PC-9 (cell line): ENCODE data around the gene PHYHD1. TPM values are rescaled to one million over a fixed set of nuclear protein-coding genes. Genes with fewer than 3 reads are reported as not detected.

Experiments
- BruUV-seq: library from RNA; stranded (reverse); fragments of 400-500 nt; replicated peaks from 2 replicates; lab custom pipeline; 2021; lab: Mats Ljungman, UMichigan
- CTCF ChIA-PET: fragments of 300-600 bp; sonication (Branson Sonifier 250); formaldehyde crosslinking; loops from one replicate; lab custom pipeline; 2022; ENCODE audit warnings: antibody characterized with exemption; lab: Charles Lee
- POLR2A ChIA-PET: fragments of 300-600 bp; sonication (Branson Sonifier 250); formaldehyde crosslinking; loops from one replicate; lab custom pipeline; 2022; ENCODE audit warnings: antibody characterized with exemption; ENCODE audit not compliant: unreplicated experiment; lab: Charles Lee
- DNase-seq, 2 experiments: peaks; one replicate each; pipeline versions ENCODE4 v3.0.0 to v3.0.0-alpha.2; 2015 to 2022; ENCODE audit warnings: mixed read lengths in 1 of 2
- H2AFZ ChIP-seq: fragments of 200-600 bp; sonication (generic); 2 replicates; pipeline ENCODE4 v1.8.1; 2017; ENCODE audit warnings: antibody characterized with exemption
- H3F3A ChIP-seq: fragments of 200-600 bp; sonication (generic); 2 replicates; pipeline ENCODE4 v1.8.1; 2017; ENCODE audit warnings: antibody characterized with exemption, mild to moderate bottlenecking, low read depth; ENCODE audit not compliant: insufficient read depth
- H3K27ac ChIP-seq: fragments of 200-600 bp; sonication (generic); 2 replicates; pipeline ENCODE4 v1.6.1; 2016; ENCODE audit warnings: mixed run types
- H3K27me3 ChIP-seq: fragments of 200-600 bp; sonication (generic); 2 replicates; pipeline ENCODE4 v1.6.1; 2016; ENCODE audit warnings: low read depth, mixed run types; ENCODE audit not compliant: insufficient read depth
- H3K36me3 ChIP-seq: fragments of 200-600 bp; sonication (generic); 2 replicates; pipeline ENCODE4 v1.6.1; 2016; ENCODE audit warnings: low read depth, mixed run types
- H3K4me1 ChIP-seq: fragments of 200-600 bp; sonication (generic); replicated peaks from 2 replicates; pipeline ENCODE4 v1.6.1; 2016; ENCODE audit warnings: mixed run types; ENCODE audit not compliant: insufficient read depth
- H3K4me2 ChIP-seq: fragments of 200-600 bp; sonication (generic); 2 replicates; pipeline ENCODE4 v1.6.1; 2017; ENCODE audit warnings: mixed run types
- H3K4me3 ChIP-seq: fragments of 200-600 bp; sonication (generic); 2 replicates; pipeline ENCODE4 v1.6.1; 2016; ENCODE audit warnings: mixed run types
- H3K79me2 ChIP-seq: fragments of 200-600 bp; sonication (generic); 2 replicates; pipeline ENCODE4 v1.6.1; 2017; ENCODE audit warnings: low read depth, mixed run types
- H3K9me2 ChIP-seq: fragments of 200-600 bp; sonication (generic); 2 replicates; pipeline ENCODE4 v1.8.1; 2017; ENCODE audit warnings: mild to moderate bottlenecking; ENCODE audit not compliant: insufficient read depth
- H3K9me3 ChIP-seq: fragments of 200-600 bp; sonication (generic); 2 replicates; pipeline ENCODE4 v1.8.1; 2016; ENCODE audit warnings: low read depth; ENCODE audit not compliant: insufficient read depth
- H4K20me1 ChIP-seq: fragments of 200-600 bp; sonication (generic); 2 replicates; pipeline ENCODE4 v1.8.1; 2017; ENCODE audit not compliant: insufficient read depth
- EZH2 ChIP-seq: fragments of 200-600 bp; sonication (generic); IDR thresholded peaks from 2 replicates; pipeline ENCODE4 v1.8.0; 2017; ENCODE audit warnings: antibody characterized with exemption, low read depth
- intact Hi-C: fragments of 100-400 bp; cut with micrococcal nuclease; formaldehyde crosslinking; loops from one replicate; pipeline ENCODE4 v1.10.0; 2022; ENCODE audit not compliant: unreplicated experiment
- total RNA-seq: library from RNA; stranded (reverse); gene quantifications from 2 replicates; pipeline ENCODE4 v1.2.3, GENCODE V29; 2021
- TF ChIP-seq, protein P1 (sequence below): fragments of 200-600 bp; sonication (generic); conservative IDR thresholded peaks from 2 replicates; pipeline ENCODE4 v1.6.1; 2017; ENCODE audit warnings: mixed run types, antibody characterized with exemption, mild to moderate bottlenecking, moderate library complexity

PHYHD1 gene
- total RNA-seq, 1 experiment from 2014 or later, result 4.2 TPM

GRCh38 chr9:128887914-128888350, 32.9 kb upstream of the PHYHD1 start:
- no peak overlapping the region for H3K27ac ChIP-seq
- H4K20me1 ChIP-seq, result no peaks in the 10 kb centered on the region
- peaks cover 18% of the 10 kb centered on the region for H3F3A ChIP-seq
- intact Hi-C loops, result no loop called here
- ChIA-PET CTCF (no interaction called here), POLR2A (interaction anchor here (0.5 to 0.7 kb wide), 4 partner anchors 33 to 1449 kb away, joined by 3 to 5 read pairs (median 4); partner anchors contain the start of genes IER5L and PHYHD1)
- peaks cover 28% of the 10 kb centered on the region for H3K4me1 ChIP-seq
- H3K4me2 ChIP-seq, result no peak overlapping the region
- no peaks in the 10 kb centered on the region for H3K9me3 ChIP-seq
- H3K27me3 ChIP-seq, result no peaks in the 10 kb centered on the region
- H3K9me2 ChIP-seq, result no peaks in the 10 kb centered on the region
- H3K4me3 ChIP-seq, result no peak overlapping the region
- TF ChIP-seq, protein P1, sequence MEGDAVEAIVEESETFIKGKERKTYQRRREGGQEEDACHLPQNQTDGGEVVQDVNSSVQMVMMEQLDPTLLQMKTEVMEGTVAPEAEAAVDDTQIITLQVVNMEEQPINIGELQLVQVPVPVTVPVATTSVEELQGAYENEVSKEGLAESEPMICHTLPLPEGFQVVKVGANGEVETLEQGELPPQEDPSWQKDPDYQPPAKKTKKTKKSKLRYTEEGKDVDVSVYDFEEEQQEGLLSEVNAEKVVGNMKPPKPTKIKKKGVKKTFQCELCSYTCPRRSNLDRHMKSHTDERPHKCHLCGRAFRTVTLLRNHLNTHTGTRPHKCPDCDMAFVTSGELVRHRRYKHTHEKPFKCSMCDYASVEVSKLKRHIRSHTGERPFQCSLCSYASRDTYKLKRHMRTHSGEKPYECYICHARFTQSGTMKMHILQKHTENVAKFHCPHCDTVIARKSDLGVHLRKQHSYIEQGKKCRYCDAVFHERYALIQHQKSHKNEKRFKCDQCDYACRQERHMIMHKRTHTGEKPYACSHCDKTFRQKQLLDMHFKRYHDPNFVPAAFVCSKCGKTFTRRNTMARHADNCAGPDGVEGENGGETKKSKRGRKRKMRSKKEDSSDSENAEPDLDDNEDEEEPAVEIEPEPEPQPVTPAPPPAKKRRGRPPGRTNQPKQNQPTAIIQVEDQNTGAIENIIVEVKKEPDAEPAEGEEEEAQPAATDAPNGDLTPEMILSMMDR, result no peak
- no peak for TF ChIP-seq EZH2
- H3K36me3 ChIP-seq, result peaks cover 12% of the 10 kb centered on the region
- no peak overlapping the region for H2AFZ ChIP-seq
- no peak for DNase-seq
- H3K79me2 ChIP-seq, result peaks cover 78% of the 10 kb centered on the region
- no TSS peak for BruUV-seq

GRCh38 chr9:128891321-128892220, 29.2 kb upstream of the PHYHD1 start:
- H4K20me1 ChIP-seq, result no peaks in the 10 kb centered on the region
- no peaks in the 10 kb centered on the region for H3K9me2 ChIP-seq
- H2AFZ ChIP-seq, result no peak overlapping the region
- peak overlapping the region; percentile 67 for H3K4me2 ChIP-seq
- peaks cover 28% of the 10 kb centered on the region for H3F3A ChIP-seq
- H3K27me3 ChIP-seq, result no peaks in the 10 kb centered on the region
- ChIA-PET CTCF (no interaction called here), POLR2A (interaction anchor here (0.5 to 0.7 kb wide), 3 partner anchors 10 to 168 kb away, joined by 3 to 17 read pairs (median 4); partner anchors contain the start of genes KYAT1 and ZDHHC12)
- TF ChIP-seq, protein P1, result no peak
- no peak for TF ChIP-seq EZH2
- H3K4me1 ChIP-seq, result peaks cover 26% of the 10 kb centered on the region
- BruUV-seq, result no TSS peak
- H3K36me3 ChIP-seq, result peaks cover 20% of the 10 kb centered on the region
- no peak overlapping the region; the same call in 1 of the 2 replicates for H3K4me3 ChIP-seq
- no peaks in the 10 kb centered on the region for H3K9me3 ChIP-seq
- peaks cover 54% of the 10 kb centered on the region for H3K79me2 ChIP-seq
- intact Hi-C loops, result loop anchor here (1.0 to 2.0 kb wide), 5 partner anchors 9 to 37 kb away; partner anchors contain the start of gene LRRC8A
- H3K27ac ChIP-seq, result peak overlapping the region; percentile 63
- DNase-seq, result no peak

DNA sequence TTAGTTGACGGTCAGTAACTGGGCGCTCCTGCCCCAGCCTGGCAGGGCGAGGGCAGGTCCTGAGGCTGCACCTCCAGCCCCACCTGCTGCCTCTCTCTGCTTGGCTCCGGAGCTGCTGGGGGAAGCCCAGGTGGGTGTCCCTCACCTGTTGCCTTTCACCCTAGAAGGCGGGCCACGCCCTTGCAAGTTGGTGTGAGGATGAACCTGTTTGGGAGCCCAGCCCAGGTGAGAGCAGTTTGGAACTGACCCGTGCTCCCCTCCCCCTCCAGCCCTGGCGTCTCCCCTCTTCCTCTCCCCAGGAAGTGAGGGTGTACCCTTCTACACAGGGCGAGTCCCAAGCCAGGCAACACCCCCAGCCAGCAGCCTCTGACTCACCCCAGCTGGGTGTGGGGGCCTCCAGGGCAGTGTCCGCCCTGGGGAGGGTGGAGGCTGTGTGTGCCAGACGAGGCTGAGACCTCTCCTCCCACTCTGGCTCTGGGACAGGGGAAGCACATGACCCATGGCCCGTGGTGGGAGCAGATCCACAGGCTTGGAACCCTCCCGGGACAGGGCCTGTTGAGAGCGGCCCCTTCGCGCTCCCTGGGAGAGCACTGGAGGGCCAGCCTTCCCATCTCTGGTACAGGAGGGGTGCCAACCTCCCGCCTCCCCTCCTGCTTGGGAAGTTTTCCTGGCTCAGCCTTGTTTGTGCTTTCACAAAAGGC, 28.4 kb upstream of the PHYHD1 start:
- H3K4me3 ChIP-seq, result peak overlapping the region; percentile 31; the same call in 1 of the 2 replicates
- H3K4me1 ChIP-seq, result peaks cover 26% of the 10 kb centered on the region
- peaks cover 47% of the 10 kb centered on the region for H3K79me2 ChIP-seq
- no peaks in the 10 kb centered on the region for H3K9me2 ChIP-seq
- H2AFZ ChIP-seq, result no peak overlapping the region
- H3K36me3 ChIP-seq, result peaks cover 17% of the 10 kb centered on the region; the same call in 1 of the 2 replicates
- H3K9me3 ChIP-seq, result no peaks in the 10 kb centered on the region
- ChIA-PET POLR2A (interaction anchor here (0.5 kb wide), 1 partner anchor 168 kb away, joined by 3 read pairs; the partner anchor contains the start of gene ZDHHC12), CTCF (no interaction called here)
- H3F3A ChIP-seq, result peaks cover 28% of the 10 kb centered on the region
- peak overlapping the region; percentile 67 for H3K4me2 ChIP-seq
- no peak for TF ChIP-seq EZH2
- TF ChIP-seq, protein P1, result no peak
- H3K27me3 ChIP-seq, result no peaks in the 10 kb centered on the region
- intact Hi-C loops, result loop anchor here (1.0 to 2.0 kb wide), 5 partner anchors 10 to 36 kb away; partner anchors contain the start of gene LRRC8A
- DNase-seq, result peak; percentile 94 to 99
- H3K27ac ChIP-seq, result peak overlapping the region; percentile 79
- no TSS peak for BruUV-seq
- H4K20me1 ChIP-seq, result no peaks in the 10 kb centered on the region
